GM12878 (cell line): ENCODE results near the gene YY1. TPM values are rescaled to one million over a fixed set of nuclear protein-coding genes. Genes with fewer than 3 reads are reported as not detected.

Experiments
- ATAC-seq: fragments of 200-7000 bp; cut with Tn5 transposase; 3 replicates; pipeline ENCODE4 v1.9.1; 2020; ENCODE audit warnings: mild to moderate bottlenecking, moderate library complexity
- BruUV-seq: library from RNA; stranded (reverse); fragments of 400-500 nt; replicated peaks from 2 replicates; lab custom pipeline; 2021; lab: Mats Ljungman, UMichigan
- CTCF ChIA-PET: fragments of 300-600 bp; sonication (Branson Sonifier 250); formaldehyde crosslinking; extraction: SDS; loops from one replicate; lab custom pipeline; 2021; ENCODE audit warnings: inconsistent platforms; lab: Yijun Ruan, JAX
- POLR2A ChIA-PET: fragments of 350-600 bp; formaldehyde crosslinking; extraction: SDS; loops from one replicate; lab custom pipeline; 2021; ENCODE audit warnings: inconsistent platforms; lab: Charles Lee
- RAD21 ChIA-PET: fragments of 300-600 bp; sonication (Branson Sonifier 250); formaldehyde crosslinking; loops from one replicate; lab custom pipeline; 2023; ENCODE audit warnings: antibody characterized with exemption; ENCODE audit not compliant: unreplicated experiment; lab: Charles Lee
- SMC1A ChIA-PET: fragments of 300-600 bp; sonication (Branson Sonifier 250); formaldehyde crosslinking; loops from one replicate; lab custom pipeline; 2023; ENCODE audit not compliant: unreplicated experiment, uncharacterized antibody; lab: Charles Lee
- DNase-seq: peaks from one replicate; pipeline ENCODE4 v3.0.0-alpha.2; 2011; ENCODE audit warnings: low read depth, low spot score
- FAIRE-seq: peaks from 3 replicates; lab custom pipeline; 2011; peaks lifted over from hg19 to GRCh38; lab: Jason Lieb, UNC
- H2AFZ ChIP-seq: 2 replicates; pipeline ENCODE4 v1.6.0; 2011; ENCODE audit warnings: low read depth, low read length, control low read depth; ENCODE audit not compliant: control insufficient read depth
- H3K27ac ChIP-seq: 2 replicates; pipeline ENCODE4 v1.5.1; 2011; ENCODE audit warnings: control low read depth; ENCODE audit not compliant: control insufficient read depth, insufficient read depth
- H3K27me3 ChIP-seq, 2 experiments: replicated peaks in 1 of 2; 2 replicates each; pipeline versions ENCODE4 v1.6.0 to v1.6.1; 2011; ENCODE audit warnings: low read length in 1 of 2; ENCODE audit not compliant: control insufficient read depth in 2 of 2, insufficient read depth in 2 of 2
- H3K36me3 ChIP-seq, 2 experiments: 2 replicates each; pipeline ENCODE4 v1.5.1; 2011; ENCODE audit warnings: low read length in 1 of 2; ENCODE audit not compliant: control insufficient read depth in 2 of 2, insufficient read depth in 2 of 2
- H3K4me1 ChIP-seq: 2 replicates; pipeline ENCODE4 v1.6.1; 2011; ENCODE audit warnings: mild to moderate bottlenecking, low read length, moderate library complexity, mixed read lengths; ENCODE audit not compliant: control insufficient read depth, insufficient read depth
- H3K4me2 ChIP-seq: 2 replicates; pipeline ENCODE4 v1.6.0; 2011; ENCODE audit warnings: control low read depth; ENCODE audit not compliant: control insufficient read depth, insufficient read depth
- H3K4me3 ChIP-seq: fragments of 200-600 bp; sonication (generic); 2 replicates; pipeline ENCODE4 v1.5.1; 2016
- H3K79me2 ChIP-seq: 2 replicates; pipeline ENCODE4 v1.6.0; 2011; ENCODE audit warnings: low read length; ENCODE audit not compliant: control insufficient read depth, insufficient read depth
- H3K9ac ChIP-seq: 2 replicates; pipeline ENCODE4 v1.8.0; 2011; ENCODE audit warnings: low read length, control low read depth, mixed read lengths; ENCODE audit not compliant: control insufficient read depth, insufficient read depth
- H3K9me3 ChIP-seq: replicated peaks from 3 replicates; pipeline ENCODE4 v1.5.1; 2011; ENCODE audit warnings: mild to moderate bottlenecking, low read length; ENCODE audit not compliant: control insufficient read depth, insufficient read depth
- H4K20me1 ChIP-seq: 2 replicates; pipeline ENCODE4 v1.6.0; 2011; ENCODE audit not compliant: control insufficient read depth, insufficient read depth
- CHD2 ChIP-seq: IDR thresholded peaks from 2 replicates; pipeline ENCODE4 v1.6.1; 2011; ENCODE audit warnings: low read depth, low read length, improper control_type of control experiment, borderline replicate concordance
- CUX1 ChIP-seq: IDR thresholded peaks from 2 replicates; pipeline ENCODE4 v1.6.1; 2012; ENCODE audit warnings: improper control_type of control experiment, low read depth, low read length; ENCODE audit not compliant: insufficient replicate concordance
- FOS ChIP-seq: IDR thresholded peaks from 3 replicates; pipeline ENCODE4 v1.6.1; 2011; ENCODE audit warnings: borderline replicate concordance; ENCODE audit not compliant: insufficient read length; ENCODE audit errors: extremely low read depth
- FOXM1 ChIP-seq: IDR thresholded peaks from 2 replicates; pipeline ENCODE4 v1.6.1; 2012; ENCODE audit warnings: low read depth, mild to moderate bottlenecking, inconsistent platforms, low read length, moderate library complexity
- HCFC1 ChIP-seq: fragments of 150-350 bp; IDR thresholded peaks from 2 replicates; pipeline ENCODE4 v1.6.1; 2014; ENCODE audit warnings: low read length
- KDM1A ChIP-seq: fragments of 200-600 bp; sonication (generic); IDR thresholded peaks from 2 replicates; pipeline ENCODE4 v1.6.1; 2016; ENCODE audit warnings: borderline replicate concordance
- RUNX3 ChIP-seq: IDR thresholded peaks from 2 replicates; pipeline ENCODE4 v1.6.1; 2012; ENCODE audit warnings: low read length, inconsistent platforms
- SMARCA5 ChIP-seq: fragments of 450-650 bp; IDR thresholded peaks from 2 replicates; pipeline ENCODE4 v1.6.1; 2017; ENCODE audit warnings: mild to moderate bottlenecking
- SMC3 ChIP-seq: IDR thresholded peaks from 2 replicates; pipeline ENCODE4 v1.6.1; 2011; ENCODE audit warnings: low read length, improper control_type of control experiment, borderline replicate concordance
- SREBF1 ChIP-seq: IDR thresholded peaks from 2 replicates; pipeline ENCODE4 v1.6.1; 2012; ENCODE audit warnings: mild to moderate bottlenecking, low read length
- USF2 ChIP-seq: IDR thresholded peaks from 2 replicates; pipeline ENCODE4 v1.6.1; 2011; ENCODE audit warnings: low read depth, low read length, improper control_type of control experiment, borderline replicate concordance
- ZZZ3 ChIP-seq: IDR thresholded peaks from 2 replicates; pipeline ENCODE4 v1.6.1; 2011; ENCODE audit warnings: low read depth; ENCODE audit not compliant: control insufficient read depth, insufficient read length
- WGBS: methylation state at CpG from one replicate; pipeline ENCODE4 v1.1.6; 2016; ENCODE audit warnings: low lambda C conversion rate; ENCODE audit not compliant: insufficient replicate concordance, insufficient coverage; ENCODE audit errors: missing lambda C conversion rate; 5-methylcytosine and 5-hydroxymethylcytosine counted together
- in situ Hi-C: fragments of 300-500 bp; cut with MboI; formaldehyde crosslinking; loops from 9 replicates; pipeline ENCODE4 v1.14.3; 2018; ENCODE audit warnings: mixed read lengths
- intact Hi-C: fragments of 100-400 bp; cut with micrococcal nuclease; formaldehyde crosslinking; loops from one replicate; pipeline ENCODE4 v1.14.2; 2022; ENCODE audit not compliant: unreplicated experiment
- polyA plus RNA-seq, 11 experiments: library from polyadenylated mRNA; depleted of rRNA in 4 of 11; unstranded in 6 of 11; stranded (reverse) in 5 of 11; fragments of >200 nt; fragmentation: Nextera tagmentation in 4 of 11; fragmentation: Illumina TruSeq in 1 of 11; extraction: Ambion mirVana in 4 of 11; extraction: Trizol in 1 of 11; gene quantifications; 1 replicate in 1 of 11; 2 replicates in 10 of 11; pipeline versions ENCODE4 v1.2.1 to v1.2.3, GENCODE V29; 2011 to 2016; ENCODE audit warnings: inconsistent platforms in 2 of 11, missing spikeins in 2 of 11, low read depth in 1 of 11
- total RNA-seq, 4 experiments: library from RNA; depleted of rRNA in 3 of 4; stranded (reverse); fragments of >200 nt in 3 of 4; fragmentation: Illumina TruSeq in 1 of 4; extraction: Trizol in 1 of 4; gene quantifications; 2 replicates each; pipeline versions ENCODE4 v1.2.1 to v1.2.3, GENCODE V29; 2013 to 2021
- TF ChIP-seq, protein P1 (sequence below): IDR thresholded peaks from 2 replicates; pipeline ENCODE4 v1.6.1; 2011; ENCODE audit warnings: borderline replicate concordance, low read depth, mild to moderate bottlenecking, moderate library complexity, mixed read lengths, low read length; ENCODE audit not compliant: insufficient read depth; ENCODE audit errors: extremely low read length
- TF ChIP-seq, protein P2 (sequence below): fragments of 450-650 bp; IDR thresholded peaks from 2 replicates; pipeline ENCODE4 v1.6.1; 2018; ENCODE audit warnings: mild to moderate bottlenecking, low read depth, moderate library complexity; ENCODE audit not compliant: partially characterized antibody

Gene YY1
- total and polyA plus RNA-seq, 10 of the 15 experiments (the other 5 are each of a cell fraction or from before 2014, with no cell fraction given), result 23.7 to 74.0 (median 39.9) TPM

- Histone ChIP-seq H3K9me3 (no peaks in the 10 kb centered on the region), H4K20me1 (peaks cover 8% of the 10 kb centered on the region), H3K79me2 (peaks cover 85% of the 10 kb centered on the region), H3K4me2 (peak overlapping the region; percentile 71), H3K4me3 (peak overlapping the region; percentile 76), H3K36me3 (peaks cover 0 to 2% of the 10 kb centered on the region in 2 experiments; a peak in 1 of 4 replicates), H2AFZ (no peak overlapping the region), H3K9ac (no peak overlapping the region), H3K27me3 (no peaks in the 10 kb centered on the region), H3K4me1 (peaks cover 3% of the 10 kb centered on the region; the same call in 1 of the 2 replicates), H3K27ac (no peak overlapping the region)
- ChIA-PET RAD21 (no interaction called here), CTCF (interaction anchor here (0.6 to 2.7 kb wide), 9 partner anchors 8 to 50 kb away, joined by 3 to 11 read pairs (median 3); no protein-coding TSS in a partner anchor), POLR2A (interaction anchor here (0.8 to 1.2 kb wide), 5 partner anchors 13 to 134 kb away, joined by 3 to 5 read pairs (median 3); no protein-coding TSS in a partner anchor), SMC1A (interaction anchor here (1.0 to 2.2 kb wide), 6 partner anchors 8 to 53 kb away, joined by 3 to 7 read pairs (median 3); no protein-coding TSS in a partner anchor)
- FAIRE-seq (no peak), ATAC-seq (no peak), DNase-seq (no peak)
- WGBS, result 57% methylated on average over 3 of the region's 3 CpGs
- intact Hi-C loops, result no loop called here
- TSS peak; percentile 43 for BruUV-seq
- in situ Hi-C loops, result no loop called here
- no peak for TF ChIP-seq SMARCA5
- no peak for TF ChIP-seq RUNX3
- no peak for TF ChIP-seq FOXM1
- TF ChIP-seq USF2, result no peak
- no peak for TF ChIP-seq CHD2
- TF ChIP-seq ZZZ3, result no peak
- no peak for TF ChIP-seq FOS
- TF ChIP-seq SMC3, result no peak
- TF ChIP-seq SREBF1, result no peak
- TF ChIP-seq CUX1, result no peak
- TF ChIP-seq, protein P1, sequence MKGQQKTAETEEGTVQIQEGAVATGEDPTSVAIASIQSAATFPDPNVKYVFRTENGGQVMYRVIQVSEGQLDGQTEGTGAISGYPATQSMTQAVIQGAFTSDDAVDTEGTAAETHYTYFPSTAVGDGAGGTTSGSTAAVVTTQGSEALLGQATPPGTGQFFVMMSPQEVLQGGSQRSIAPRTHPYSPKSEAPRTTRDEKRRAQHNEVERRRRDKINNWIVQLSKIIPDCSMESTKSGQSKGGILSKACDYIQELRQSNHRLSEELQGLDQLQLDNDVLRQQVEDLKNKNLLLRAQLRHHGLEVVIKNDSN, result no peak
- TF ChIP-seq KDM1A, result no peak
- TF ChIP-seq HCFC1, result no peak
- TF ChIP-seq, protein P2, sequence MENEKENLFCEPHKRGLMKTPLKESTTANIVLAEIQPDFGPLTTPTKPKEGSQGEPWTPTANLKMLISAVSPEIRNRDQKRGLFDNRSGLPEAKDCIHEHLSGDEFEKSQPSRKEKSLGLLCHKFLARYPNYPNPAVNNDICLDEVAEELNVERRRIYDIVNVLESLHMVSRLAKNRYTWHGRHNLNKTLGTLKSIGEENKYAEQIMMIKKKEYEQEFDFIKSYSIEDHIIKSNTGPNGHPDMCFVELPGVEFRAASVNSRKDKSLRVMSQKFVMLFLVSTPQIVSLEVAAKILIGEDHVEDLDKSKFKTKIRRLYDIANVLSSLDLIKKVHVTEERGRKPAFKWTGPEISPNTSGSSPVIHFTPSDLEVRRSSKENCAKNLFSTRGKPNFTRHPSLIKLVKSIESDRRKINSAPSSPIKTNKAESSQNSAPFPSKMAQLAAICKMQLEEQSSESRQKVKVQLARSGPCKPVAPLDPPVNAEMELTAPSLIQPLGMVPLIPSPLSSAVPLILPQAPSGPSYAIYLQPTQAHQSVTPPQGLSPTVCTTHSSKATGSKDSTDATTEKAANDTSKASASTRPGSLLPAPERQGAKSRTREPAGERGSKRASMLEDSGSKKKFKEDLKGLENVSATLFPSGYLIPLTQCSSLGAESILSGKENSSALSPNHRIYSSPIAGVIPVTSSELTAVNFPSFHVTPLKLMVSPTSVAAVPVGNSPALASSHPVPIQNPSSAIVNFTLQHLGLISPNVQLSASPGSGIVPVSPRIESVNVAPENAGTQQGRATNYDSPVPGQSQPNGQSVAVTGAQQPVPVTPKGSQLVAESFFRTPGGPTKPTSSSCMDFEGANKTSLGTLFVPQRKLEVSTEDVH, result no peak
These were observed 4.1 kb downstream of the YY1 start for GRCh38 chr14:100243020-100243419.
